Stimulated activated CD4-positive, alpha-beta T cell treated with anti-CD3 and anti-CD28 coated beads, Interleukin-2, amount 100 ng/mL, for 48 hours (primary cell): ENCODE measurements around the gene MGRN1.

Source experiments
- DNase-seq, 2 donors: peaks; one replicate each; pipeline ENCODE4 v3.0.0-alpha.2; 2020

The MGRN1 gene

DNA sequence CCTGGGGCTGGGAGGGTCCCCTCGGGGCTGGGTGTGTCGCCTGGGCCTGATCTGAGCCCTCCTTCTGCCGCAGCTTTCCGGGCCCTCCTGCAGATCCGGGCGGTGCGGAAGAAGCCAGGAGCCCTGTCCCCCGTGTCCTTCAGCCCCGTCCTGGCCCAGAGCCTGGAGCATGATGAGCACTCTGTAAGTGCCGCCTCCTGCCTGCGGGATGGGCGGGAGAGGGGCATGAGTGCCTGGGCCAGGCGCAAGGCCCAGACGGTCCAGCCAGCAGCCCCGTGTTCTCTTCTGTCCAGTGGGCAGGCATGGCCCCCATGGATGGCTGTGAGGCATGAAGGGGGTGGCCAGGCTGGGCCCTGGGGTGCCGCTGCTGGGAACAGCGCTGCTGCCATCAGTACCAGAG lies 52.8 kb downstream of the MGRN1 start:
- no peak for DNase-seq

DNA sequence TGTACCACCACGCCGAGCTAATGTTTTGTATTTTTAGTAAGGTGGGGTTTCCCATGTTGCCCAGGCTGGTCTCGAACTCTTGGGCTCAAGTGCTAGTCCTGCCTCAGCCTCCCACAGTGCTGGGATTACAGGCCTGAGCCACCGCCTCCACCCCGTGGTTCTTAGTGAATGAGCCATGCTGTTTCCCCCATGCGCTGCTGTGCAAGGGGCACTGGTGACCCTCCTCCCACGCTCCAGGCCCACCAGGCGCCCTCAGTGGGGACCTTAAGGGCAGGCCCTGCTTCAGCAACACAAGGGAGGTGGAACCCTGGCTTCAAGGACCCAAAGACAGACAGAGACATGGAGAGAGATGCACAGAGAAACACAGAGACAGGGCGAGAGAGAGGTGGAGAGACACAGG lies 53.4 kb downstream of the MGRN1 start:
- DNase-seq: no peak

DNA sequence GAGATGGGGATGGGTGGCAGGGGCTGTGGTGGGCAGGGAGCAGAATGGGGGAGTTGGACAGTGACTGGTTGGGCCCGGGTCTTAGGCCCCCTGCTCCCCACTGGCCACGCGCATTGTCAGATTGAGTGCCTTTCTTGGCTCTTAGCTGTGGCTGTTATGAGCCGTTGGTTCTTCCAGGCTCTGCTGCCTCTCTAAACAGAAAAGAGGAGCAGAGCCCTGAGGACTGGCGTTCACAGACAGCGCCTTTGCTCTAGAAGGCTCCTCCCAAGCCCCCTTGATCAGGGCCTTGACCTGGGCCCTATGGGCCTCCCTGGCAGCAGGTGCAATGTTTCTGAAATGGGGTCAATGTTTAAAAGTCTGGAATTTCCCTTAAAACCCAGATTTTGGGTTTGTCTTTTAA lies 54.0 kb downstream of the MGRN1 start:
- DNase-seq: no peak

DNA sequence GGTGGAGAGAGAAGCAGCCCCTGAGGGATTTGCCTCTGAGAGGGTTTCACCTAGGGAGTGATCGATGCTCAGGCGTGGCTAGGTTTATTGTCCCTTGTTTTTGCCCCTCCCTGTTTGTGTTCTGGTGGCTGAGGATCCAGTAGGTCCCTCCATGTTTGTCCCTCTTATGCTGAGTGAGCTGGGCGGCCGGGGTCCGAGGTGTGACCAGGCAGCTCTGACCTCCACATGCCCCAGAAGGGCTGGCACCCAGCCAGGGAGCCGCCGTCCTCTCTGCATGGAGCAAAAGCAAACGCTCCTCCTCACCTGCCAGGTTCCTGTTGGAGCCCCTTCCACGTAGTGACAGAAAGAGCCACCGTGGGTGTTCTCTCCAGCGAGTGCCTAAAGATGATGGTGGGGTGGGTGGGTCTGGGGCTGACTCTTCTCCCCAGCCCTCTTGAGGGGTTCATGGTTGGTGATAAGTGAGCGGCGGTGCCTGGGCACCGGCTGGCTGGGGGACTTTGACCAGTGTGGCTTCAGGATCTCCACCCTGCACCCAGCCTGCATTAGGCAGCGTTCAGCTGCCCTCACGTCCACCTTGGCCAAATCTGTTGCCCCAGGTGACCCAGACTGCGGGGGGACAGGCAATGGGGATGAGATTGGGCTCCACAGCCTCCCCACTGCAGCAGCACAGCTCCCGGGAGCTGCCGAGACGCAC lies 54.7 kb downstream of the MGRN1 start:
- DNase-seq: no peak

DNA sequence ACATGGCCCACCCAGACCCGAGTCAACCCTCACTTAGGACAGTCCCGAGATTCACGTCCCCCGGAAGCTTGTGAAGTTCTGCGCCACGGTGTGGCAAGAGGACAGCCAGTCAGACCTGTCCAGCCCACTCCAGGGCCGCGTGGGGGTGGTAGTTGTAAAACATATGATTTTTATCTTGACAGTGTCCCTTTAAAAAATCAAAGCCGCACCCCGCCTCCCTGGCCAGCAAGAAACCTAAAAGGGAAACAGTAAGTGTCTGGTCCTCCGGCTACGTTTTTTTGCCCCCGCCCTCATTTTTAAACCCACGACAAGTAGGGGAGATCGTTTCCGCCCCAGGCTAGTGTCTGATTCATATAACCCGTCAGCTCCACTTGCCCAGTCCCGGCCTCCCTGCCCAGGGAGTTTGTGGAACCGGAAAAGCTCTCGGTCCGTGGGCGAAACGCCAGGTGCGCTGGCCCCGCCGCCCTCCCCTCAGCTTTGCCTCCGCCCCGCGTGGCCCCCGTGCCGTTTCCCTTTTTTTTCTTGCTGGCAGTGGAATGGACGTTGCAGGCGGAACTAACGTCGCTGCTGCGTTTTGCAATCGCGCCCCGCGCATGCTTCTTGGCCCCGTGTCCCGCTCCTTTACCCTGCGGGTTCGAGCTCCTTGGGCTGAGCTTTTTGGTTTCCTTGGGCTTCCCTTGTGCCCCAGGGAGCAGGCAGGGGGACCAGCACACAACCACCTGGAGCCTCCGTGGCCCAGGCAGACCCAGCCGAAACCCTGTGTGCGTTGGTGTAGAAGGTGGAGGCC lies 55.4 kb downstream of the MGRN1 start:
- DNase-seq: no peak

DNA sequence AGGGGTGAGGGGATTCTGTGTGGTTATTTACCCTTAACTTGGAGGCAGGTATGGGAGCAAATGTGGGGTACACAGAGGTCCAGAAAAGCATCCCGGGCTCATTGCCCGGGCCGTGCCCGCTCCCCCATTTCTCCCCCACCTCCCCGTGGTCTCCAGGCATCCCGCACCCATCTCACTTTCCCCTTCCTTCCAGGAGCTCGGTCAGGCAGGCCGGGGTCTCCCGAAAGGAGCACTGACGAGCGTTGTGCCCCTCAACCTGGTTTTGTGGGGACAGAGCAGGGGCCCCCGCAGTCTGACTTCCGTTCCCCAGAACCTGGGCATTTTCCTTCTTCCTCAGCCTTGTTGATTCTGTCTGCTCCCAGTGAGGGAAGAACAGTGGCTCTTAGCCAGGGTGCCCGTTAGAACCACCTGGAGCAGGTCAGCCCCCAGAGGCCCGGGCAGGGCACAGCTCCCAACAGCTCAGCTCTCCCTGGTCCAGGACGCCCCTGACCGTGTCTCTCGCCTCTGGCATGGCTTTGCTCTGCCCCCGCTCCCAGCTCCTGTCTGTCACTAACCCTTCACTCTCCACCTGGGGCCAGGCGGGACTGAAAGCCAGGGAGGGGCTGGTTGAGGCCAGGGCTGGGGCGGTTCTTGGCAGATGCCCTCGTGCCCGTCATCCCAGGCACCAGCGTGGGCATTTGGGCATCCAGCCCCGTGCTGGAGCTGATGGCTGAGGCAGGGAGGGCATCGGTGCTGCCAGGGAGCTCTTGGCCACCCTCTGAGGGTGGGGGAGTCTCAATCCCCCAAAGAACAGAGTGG lies 56.2 kb downstream of the MGRN1 start:
- no peak for DNase-seq

DNA sequence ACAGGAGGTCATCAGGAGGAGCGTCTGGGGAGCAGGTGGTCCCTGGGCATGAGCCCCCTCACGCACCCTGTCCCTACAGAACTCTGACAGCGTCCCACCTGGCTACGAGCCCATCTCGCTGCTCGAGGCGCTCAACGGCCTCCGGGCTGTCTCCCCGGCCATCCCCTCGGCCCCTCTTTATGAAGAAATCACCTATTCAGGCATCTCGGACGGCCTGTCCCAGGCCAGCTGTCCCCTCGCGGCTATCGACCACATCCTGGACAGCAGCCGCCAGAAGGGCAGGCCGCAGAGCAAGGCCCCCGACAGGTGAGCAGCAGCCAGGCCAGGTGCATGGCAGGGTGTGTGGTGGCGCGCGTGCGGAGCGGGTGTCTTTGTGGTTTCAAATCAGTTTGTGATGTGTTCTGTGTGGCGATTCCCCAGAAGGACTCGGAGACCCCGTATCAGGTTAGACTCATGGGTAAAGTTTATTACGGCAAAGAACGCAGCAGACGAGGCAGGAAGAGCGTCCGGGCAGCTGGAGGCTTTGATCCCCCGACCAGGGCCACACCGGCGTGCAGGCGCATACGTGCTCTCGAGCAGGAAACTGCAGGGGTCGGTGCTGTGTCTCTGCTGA lies 57.0 kb downstream of the MGRN1 start:
- no peak for DNase-seq

DNA sequence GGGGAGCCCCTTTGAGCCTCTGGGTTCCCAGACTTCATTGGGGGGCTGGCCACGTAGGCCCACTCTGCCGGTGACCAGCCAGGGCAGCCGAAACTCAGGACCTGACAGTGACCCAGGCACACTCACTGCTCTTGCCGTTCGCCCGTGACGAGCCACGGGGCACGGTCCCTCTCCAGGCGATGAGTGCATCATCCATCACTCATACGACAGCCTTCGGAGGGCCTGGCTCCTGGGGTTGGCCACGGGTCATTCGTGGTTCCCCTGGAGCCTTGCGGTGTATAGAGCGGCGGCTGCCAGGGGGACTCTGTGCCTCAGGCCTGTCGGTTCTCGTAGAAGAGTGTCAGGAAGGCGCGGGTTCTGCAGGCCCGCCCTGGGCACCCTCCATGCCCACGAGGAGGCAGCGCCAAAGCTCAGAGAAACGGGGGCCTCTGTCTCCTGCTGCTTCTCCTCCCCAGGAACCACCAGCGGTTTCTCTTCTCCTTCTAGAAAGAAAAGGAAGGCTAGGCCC lies 57.5 kb downstream of the MGRN1 start:
- DNase-seq: no peak

DNA sequence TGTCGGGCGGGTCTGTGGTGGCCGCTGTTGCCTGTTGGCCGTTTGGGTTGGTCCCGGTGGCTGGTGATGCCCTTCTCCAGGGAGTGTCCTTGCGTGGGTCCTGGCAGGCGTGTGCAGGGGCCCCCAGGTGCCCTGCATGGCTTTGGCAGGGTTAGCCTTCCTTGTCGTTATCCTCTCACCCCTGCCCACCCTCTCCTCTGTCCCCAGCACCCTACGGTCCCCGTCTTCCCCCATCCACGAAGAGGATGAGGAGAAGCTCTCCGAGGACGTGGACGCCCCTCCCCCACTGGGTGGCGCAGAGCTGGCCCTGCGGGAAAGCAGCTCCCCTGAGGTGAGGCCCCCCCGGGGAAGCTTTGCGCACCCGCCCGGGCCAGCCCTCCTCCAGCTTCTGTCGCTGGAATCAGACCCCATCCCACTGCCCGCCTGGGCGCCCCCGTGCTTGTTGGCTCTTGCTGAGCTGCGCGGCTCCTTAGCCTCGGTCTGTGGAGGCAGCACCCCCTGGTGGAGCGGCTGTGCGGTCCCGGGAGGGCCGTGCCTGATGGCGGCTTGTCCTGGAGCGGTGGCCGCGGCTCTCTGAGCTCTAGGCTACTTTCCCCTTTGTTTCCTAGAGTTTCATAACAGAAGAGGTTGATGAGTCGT lies 58.1 kb downstream of the MGRN1 start:
- DNase-seq: peak; percentile 32 to 41

DNA sequence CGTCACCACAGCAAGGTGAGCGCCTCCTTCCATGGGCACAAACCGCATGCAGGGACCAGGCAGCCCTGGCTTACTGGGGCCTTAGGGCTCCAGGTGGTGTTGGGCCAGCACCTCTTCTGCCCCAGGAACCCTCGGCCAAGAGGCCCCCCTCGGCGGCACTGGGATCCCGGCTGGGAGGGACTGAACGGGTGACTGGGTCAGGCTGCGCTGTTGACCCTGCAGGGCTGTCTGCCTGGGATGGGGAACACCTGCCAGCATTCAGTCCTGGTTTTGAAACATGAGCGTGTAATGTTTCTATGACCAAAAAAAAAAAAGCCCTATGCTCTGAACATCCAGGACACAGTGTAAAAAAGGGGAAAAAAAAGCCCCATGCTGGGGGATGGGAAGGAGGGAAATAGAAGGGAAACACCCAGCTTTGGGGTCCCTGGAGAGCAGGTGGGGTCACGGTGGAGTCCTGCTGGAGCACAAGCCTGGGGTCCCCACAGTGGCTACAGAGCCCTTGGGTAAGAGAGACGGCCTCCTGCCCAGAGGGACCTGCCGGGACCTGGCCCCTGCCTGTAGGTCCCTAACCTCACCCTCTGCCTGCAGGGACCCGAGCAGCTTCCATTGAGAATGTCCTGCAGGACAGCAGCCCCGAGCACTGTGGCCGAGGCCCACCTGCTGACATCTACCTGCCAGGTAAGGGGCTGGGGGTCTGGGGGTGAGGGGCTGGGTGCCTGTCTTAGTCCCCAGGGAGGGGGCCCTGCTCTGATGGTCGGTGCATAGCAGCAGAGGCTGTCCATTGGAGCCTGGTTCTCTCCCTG lies 58.8 kb downstream of the MGRN1 start:
- DNase-seq: no peak

DNA sequence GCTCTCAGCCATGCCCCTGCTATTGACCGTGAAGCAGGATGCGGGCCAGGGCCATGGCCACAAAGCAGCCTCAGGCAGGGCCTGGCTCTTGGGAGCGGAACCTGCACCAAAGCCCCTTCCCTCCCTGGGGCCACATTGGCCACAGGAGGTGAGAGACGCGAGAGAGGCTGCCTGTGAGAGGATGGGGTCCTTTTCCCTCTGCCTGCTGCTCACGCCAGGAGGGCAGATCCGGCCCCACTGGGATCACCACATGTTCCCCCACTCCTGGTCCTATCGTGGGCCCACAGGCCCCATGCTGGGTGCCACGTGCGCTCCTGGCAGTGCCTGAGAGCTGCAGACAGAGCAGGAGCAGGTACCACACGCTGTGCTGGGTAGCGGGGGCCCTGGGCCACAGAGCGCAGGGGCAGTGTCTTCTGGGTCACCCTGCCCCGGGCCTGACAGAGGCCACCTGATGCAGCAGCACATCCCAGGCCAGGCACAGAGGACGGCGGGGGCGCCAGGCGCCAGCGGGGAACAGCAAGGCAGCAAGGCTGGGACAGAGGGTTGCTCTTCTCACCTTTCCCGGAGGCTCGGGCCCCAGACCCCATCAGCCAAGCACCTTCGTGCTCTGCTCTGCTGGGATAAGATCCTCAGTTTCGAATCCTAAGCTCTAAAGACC lies 59.6 kb downstream of the MGRN1 start:
- no peak for DNase-seq

DNA sequence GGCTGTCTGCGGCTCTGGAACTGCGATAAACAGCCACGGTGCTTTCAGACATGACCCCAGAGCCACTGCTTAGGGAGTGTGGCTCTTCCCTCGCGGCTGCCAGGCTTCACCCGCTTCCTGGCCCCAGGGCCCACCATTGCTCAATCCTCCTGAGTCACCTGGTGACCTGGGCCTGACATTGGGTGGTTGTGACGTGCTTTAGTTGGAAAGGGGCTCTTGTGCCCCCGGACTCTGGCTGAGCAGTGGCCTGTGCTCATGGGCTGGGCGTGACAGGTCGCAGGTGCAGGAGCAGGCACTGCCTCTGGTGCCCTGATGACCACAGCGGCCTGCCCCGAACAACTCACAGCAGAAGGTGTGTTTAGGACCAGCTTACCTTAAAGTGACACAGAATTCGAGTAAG lies 60.1 kb downstream of the MGRN1 start:
- no peak for DNase-seq

DNA sequence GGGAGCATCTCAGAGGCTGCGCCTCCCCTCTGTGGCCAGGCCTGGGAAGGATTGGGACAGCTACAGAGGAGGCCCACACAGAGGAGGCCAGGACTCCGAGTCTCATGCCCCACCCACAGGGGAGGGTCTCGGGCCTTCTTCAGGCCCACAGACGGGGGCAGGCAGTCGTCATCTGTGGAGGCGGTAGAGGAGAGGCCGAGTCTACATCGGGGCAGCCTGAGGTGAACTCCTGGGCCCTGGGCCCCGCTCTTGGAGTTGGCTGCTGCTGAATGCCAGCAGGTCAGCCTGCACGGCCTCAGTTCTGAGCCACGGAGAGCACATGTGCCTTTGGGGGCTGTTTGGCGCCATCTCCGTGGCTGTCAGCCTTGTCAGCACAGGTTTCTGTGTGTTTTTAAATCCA lies 60.7 kb downstream of the MGRN1 start:
- DNase-seq: no peak

DNA sequence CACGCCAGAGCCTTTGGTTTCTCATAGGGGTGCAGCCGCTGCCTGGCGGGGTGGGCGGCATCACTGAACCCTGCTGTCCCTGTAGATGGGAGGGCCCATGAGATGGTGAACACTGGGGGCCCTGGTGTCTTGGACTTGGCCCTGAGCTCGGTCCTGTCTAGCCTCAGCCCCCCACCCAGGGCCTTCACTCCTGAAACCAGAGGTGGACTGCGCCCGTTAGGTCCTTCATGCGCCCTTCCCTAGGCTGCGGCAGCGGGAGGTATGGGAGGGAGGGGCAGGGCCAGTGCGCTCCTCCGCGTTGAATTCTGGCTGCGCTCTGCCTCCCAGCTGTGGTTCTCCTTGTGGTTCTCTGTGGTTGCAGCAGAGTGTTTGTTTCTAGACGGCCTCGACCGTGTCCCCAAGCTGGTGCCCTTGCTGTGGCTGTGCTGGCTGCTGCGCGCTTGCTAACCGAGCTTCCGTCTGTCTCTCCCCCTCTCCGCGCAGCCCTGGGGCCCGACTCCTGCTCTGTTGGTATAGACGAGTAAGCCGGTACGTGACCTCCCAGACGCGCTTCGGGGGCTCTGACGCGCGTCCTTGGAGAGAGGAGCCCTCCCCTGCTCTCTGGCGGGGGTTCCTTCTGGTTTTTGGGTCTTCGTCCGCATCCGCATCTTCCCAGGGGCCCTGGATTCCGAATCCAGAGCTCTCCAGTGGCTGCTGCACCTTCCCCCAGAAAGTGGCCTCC lies 61.3 kb downstream of the MGRN1 start:
- DNase-seq: no peak

DNA sequence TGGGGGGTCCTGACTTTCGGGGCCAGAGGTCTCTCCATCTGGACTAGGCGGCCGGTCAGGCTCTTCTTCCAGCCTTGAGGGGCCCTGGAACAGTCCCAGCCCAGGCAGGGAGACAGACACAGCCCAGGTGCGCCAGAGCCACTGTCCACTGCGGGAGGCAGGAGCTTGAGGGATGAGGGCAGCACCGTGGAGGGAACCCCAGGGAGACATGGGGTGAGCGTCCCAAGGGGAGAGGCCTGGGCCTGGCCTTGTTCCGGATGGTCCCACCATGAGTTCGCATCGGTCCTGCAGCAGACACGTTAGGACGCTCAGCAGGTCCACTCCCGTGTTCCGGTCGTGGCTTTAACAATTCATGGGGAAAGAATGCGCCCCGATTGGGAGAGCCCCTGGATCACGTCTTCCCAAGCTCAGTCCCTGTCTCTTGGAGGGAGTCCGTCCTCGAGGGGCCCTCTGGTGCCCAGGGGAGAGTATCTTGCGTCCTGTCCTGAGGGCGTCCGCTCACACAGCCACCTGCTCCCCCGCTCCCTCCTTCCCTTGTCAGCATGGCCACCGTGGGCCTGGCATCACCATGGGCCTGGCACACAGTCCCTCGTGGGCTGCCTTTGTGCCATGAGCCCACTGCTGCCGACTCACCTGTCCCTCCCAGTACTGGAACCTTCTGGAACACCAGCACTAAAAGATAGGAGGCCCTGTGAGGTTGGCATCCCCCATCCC lies 62.0 kb downstream of the MGRN1 start:
- no peak for DNase-seq

DNA sequence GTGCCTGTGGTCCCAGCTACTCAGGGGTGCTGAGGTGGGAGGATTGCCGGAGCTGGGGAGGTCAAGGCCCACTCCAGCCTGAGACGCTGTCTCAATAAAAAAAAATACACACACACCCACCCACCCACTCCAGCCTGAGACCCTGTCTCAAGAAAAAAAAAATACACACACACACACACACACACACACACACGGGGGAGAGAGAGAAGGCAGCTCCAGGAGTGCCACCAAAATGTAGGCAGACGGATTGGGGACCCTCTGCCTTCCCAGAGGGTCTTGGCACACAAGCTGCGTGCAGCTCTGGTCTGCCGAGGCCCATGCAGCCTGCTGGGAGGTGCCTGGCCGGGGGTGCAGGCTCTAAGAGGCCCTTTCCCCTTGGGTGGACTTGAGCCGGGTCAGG lies 62.8 kb downstream of the MGRN1 start:
- DNase-seq: no peak

DNA sequence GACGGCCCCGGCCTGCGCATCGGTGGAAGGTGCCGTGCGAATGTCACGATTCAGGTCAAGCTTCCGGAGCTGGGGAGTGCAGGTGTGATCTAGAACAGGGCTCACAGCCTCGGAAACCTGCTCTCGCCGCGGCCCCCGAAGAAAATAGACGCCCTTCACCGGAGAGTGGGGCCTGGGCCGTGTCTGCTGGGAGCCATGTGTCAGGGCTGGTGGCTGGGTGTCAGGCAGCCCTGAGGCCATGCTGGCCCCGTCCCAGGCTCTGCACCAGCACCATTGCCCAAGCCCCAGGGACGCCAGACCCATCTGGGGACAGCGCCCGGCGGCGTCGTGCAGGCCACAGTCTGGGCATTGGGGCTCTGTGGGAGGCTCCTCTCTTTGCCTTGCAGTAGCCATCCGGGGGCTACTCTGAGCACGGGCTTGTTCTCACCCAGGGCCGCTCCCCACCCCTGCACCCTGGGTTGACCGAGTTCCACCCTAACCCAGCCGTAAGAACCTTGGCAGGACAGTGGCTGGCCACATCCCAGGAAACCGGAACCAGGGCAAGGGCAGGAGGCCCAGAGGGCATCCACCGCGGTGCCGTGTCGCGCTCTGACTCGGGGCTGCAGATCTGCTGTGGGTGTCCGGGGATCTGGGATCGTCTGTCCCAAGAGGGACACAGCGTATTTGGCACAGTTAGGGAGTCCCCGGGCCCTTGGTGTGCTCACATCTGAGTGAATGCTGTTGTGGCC lies 63.5 kb downstream of the MGRN1 start:
- no peak for DNase-seq

DNA sequence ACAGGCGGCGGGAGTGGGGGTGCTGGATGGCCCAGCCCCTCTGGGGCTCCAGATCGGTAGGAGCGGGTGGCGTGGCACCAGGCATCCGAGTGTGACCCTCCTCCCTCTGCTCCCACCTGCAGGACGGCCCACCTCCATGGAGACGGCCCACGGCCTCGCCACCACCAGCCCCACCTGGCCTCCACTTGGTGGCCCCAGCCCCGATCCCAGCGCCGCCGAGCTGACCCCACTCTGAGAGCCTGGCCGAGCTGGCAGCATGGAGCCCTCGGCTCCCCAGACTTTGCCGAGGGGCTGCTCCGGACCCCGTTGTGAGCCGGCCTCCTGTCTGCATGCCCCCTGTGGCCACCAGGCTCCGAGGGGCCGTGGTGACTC lies 64.0 kb downstream of the MGRN1 start:
- DNase-seq: no peak

DNA sequence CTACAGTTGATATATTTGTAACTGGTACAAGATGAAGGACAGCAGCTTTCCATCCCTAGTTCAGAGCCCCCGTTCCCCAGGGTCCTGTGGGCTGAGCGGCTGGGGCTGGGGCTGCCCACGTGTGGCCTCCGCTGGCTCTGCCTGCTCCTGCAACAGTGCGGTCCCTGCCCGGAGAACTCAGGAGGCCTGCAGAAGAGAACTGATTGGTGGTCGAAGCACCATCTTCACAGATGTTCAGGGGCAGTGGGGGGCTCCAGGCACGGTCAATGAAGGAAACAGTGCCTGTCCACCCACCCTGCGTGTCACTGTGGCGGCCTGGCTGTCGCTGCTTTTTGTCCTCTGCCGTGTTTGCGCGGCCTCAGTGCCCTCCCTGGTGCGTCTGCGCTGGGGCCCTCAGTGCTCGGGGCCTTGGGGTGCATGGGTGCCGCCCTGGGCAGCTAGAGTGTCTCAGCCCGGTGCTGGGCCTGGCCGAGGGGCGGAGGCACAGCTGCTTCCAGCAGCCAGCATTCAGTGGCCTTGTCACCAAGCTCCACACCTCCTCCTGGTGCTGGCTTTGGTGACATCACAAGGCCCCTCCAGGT lies 64.6 kb downstream of the MGRN1 start:
- DNase-seq: no peak
